B cell (primary cell): ENCODE results near the gene TAF8.

Experiments
- EZH2 ChIP-seq: IDR thresholded peaks from 2 replicates; pipeline ENCODE4 v1.6.1; 2012; ENCODE audit warnings: borderline replicate concordance, low read depth, mild to moderate bottlenecking, moderate library complexity, low read length; ENCODE audit not compliant: insufficient read depth, poor library complexity, severe bottlenecking
- TF ChIP-seq, protein P1 (sequence below): fragments of 200-600 bp; IDR thresholded peaks from one replicate; pipeline ENCODE4 v1.8.0; 2022; ENCODE audit warnings: antibody characterized with exemption, mild to moderate bottlenecking

DNA sequence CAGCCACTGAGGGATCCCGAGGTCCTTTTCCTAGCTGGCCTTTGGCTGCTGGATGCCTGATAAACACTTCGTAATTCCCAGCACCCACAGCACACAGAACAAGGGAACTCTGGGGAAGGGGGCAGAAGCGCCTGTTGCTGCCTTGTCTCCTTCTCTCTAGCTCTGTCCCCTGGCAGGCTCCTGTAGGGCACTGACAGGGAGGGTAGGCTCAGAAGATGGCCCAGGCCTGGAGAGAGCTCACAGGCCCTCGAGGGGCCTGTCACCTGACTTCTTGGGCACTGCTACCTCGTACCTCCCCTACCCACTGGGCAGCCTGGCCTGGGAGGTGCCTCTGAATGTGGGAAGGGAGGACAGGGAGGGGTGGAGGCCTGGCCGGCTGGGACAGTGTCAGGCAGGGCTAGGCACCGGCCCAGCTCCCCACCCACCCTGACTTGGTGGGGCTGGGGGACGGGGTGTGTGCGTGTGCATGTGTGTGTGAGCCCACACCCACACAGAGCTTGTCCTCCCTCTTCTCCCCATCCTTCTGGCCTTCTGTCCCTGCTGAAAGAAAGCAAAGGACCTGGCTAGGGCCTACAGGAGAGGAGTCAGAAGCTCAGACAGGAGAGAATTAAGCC lies 74.0 kb downstream of the TAF8 start:
- TF ChIP-seq, protein P1, sequence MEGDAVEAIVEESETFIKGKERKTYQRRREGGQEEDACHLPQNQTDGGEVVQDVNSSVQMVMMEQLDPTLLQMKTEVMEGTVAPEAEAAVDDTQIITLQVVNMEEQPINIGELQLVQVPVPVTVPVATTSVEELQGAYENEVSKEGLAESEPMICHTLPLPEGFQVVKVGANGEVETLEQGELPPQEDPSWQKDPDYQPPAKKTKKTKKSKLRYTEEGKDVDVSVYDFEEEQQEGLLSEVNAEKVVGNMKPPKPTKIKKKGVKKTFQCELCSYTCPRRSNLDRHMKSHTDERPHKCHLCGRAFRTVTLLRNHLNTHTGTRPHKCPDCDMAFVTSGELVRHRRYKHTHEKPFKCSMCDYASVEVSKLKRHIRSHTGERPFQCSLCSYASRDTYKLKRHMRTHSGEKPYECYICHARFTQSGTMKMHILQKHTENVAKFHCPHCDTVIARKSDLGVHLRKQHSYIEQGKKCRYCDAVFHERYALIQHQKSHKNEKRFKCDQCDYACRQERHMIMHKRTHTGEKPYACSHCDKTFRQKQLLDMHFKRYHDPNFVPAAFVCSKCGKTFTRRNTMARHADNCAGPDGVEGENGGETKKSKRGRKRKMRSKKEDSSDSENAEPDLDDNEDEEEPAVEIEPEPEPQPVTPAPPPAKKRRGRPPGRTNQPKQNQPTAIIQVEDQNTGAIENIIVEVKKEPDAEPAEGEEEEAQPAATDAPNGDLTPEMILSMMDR: no peak
- no peak for TF ChIP-seq EZH2
